SK-N-SH (cell line): ENCODE data around the gene MYO18A. TPM values are rescaled to one million over a fixed set of nuclear protein-coding genes. Genes with fewer than 3 reads are reported as not detected.

Experiments used
- CTCF ChIA-PET: fragments of 300-600, 350-600 bp; formaldehyde crosslinking; extraction: SDS; loops from one replicate; lab custom pipeline; 2021; lab: Yijun Ruan, JAX
- POLR2A ChIA-PET: fragments of 350-600 bp; sonication (Branson Sonifier 250); formaldehyde crosslinking; extraction: SDS; loops from one replicate; lab custom pipeline; 2020; ENCODE audit warnings: antibody characterized with exemption, inconsistent platforms; lab: Yijun Ruan, JAX
- DNase-seq: peaks from one replicate; pipeline ENCODE4 v3.0.0; 2012
- H2AFZ ChIP-seq: fragments of 200-600 bp; sonication (generic); 2 replicates; pipeline ENCODE4 v1.8.1; 2016; ENCODE audit warnings: antibody characterized with exemption, mild to moderate bottlenecking, low read depth
- H3F3A ChIP-seq: fragments of 200-600 bp; sonication (generic); replicated peaks from 2 replicates; pipeline ENCODE3; 2016; ENCODE audit warnings: antibody characterized with exemption, mild to moderate bottlenecking; ENCODE audit not compliant: insufficient read depth
- H3K27ac ChIP-seq, 2 experiments: fragments of 200-500 bp in 1 of 2; fragments of 200-600 bp in 1 of 2; sonication (Bioruptor generic) in 1 of 2; sonication (generic), shearing (Covaris generic) in 1 of 2; 2 replicates each; pipeline versions ENCODE4 v1.5.1 to v1.6.1; 2014 to 2016; ENCODE audit warnings: low read depth in 2 of 2, inconsistent platforms in 1 of 2, low read length in 1 of 2, mild to moderate bottlenecking in 1 of 2, mixed read lengths in 1 of 2
- H3K27me3 ChIP-seq: fragments of 200-600 bp; sonication (generic), shearing (Covaris generic); 2 replicates; pipeline ENCODE4 v1.6.1; 2016; ENCODE audit warnings: mixed run types; ENCODE audit not compliant: insufficient read depth
- H3K36me3 ChIP-seq, 2 experiments: fragments of 200-500 bp in 1 of 2; fragments of 200-600 bp in 1 of 2; sonication (Bioruptor generic) in 1 of 2; sonication (generic) in 1 of 2; replicated peaks in 1 of 2; 2 replicates each; pipeline versions ENCODE3 to v1.5.1; 2014 to 2016; ENCODE audit warnings: low read length in 1 of 2, mild to moderate bottlenecking in 1 of 2; ENCODE audit not compliant: insufficient read depth in 2 of 2, control insufficient read depth in 1 of 2
- H3K4me1 ChIP-seq, 2 experiments: fragments of 200-500 bp in 1 of 2; fragments of 200-600 bp in 1 of 2; sonication (Bioruptor generic) in 1 of 2; sonication (generic), shearing (Covaris generic) in 1 of 2; 2 replicates each; pipeline versions ENCODE4 v1.5.1 to v1.6.1; 2014 to 2016; ENCODE audit warnings: low read depth in 1 of 2, low read length in 1 of 2, mixed run types in 1 of 2; ENCODE audit not compliant: insufficient read depth in 2 of 2, control insufficient read depth in 1 of 2
- H3K4me2 ChIP-seq: fragments of 200-600 bp; sonication (generic), shearing (Covaris generic); 2 replicates; pipeline ENCODE4 v1.6.1; 2017; ENCODE audit warnings: mixed run types
- H3K4me3 ChIP-seq, 2 experiments: fragments of 200-500 bp in 1 of 2; fragments of 200-600 bp in 1 of 2; sonication (Bioruptor generic) in 1 of 2; sonication (generic), shearing (Covaris generic) in 1 of 2; 2 replicates each; pipeline versions ENCODE4 v1.5.1 to v1.8.1; 2014 to 2016; ENCODE audit warnings: low read depth in 2 of 2, inconsistent platforms in 1 of 2, low read length in 1 of 2, mild to moderate bottlenecking in 1 of 2, mixed read lengths in 1 of 2, moderate library complexity in 1 of 2
- H3K79me2 ChIP-seq: fragments of 200-600 bp; sonication (generic); 2 replicates; pipeline ENCODE4 v1.8.1; 2017; ENCODE audit warnings: mild to moderate bottlenecking; ENCODE audit not compliant: insufficient read depth
- H3K9ac ChIP-seq: fragments of 200-600 bp; sonication (generic); 2 replicates; pipeline ENCODE4 v1.6.1; 2017; ENCODE audit warnings: mixed run types
- H3K9me2 ChIP-seq: fragments of 200-600 bp; sonication (generic); 2 replicates; pipeline ENCODE4 v1.6.1; 2017; ENCODE audit warnings: mixed run types
- H3K9me3 ChIP-seq: fragments of 200-600 bp; sonication (generic); 2 replicates; pipeline ENCODE4 v1.6.1; 2017; ENCODE audit warnings: mixed run types, mild to moderate bottlenecking, moderate library complexity
- H4K20me1 ChIP-seq: fragments of 200-600 bp; sonication (generic); 2 replicates; pipeline ENCODE4 v1.6.1; 2017; ENCODE audit warnings: mild to moderate bottlenecking, mixed run types; ENCODE audit not compliant: insufficient read depth
- CHD2 ChIP-seq: fragments of 150-350 bp; IDR thresholded peaks from 2 replicates; pipeline ENCODE4 v1.6.1; 2018; ENCODE audit warnings: low read length; ENCODE audit not compliant: partially characterized antibody
- CTCF ChIP-seq: fragments of 200-600 bp; sonication (generic); IDR thresholded peaks from 2 replicates; pipeline ENCODE4 v1.6.1; 2017; ENCODE audit warnings: antibody characterized with exemption, mild to moderate bottlenecking, moderate library complexity
- EP300 ChIP-seq, 2 experiments: IDR thresholded peaks; 2 replicates each; pipeline versions ENCODE4 v1.4.0 to v1.6.1; 2012; ENCODE audit warnings: borderline replicate concordance in 1 of 2, low read depth in 1 of 2, low read length in 1 of 2
- FOSL2 ChIP-seq: IDR thresholded peaks from 2 replicates; pipeline ENCODE4 v1.4.0; 2012; ENCODE audit warnings: low read depth, mild to moderate bottlenecking, moderate library complexity, borderline replicate concordance
- FOXJ3 ChIP-seq: sonication (generic); formaldehyde crosslinking; IDR thresholded peaks from 2 replicates; pipeline ENCODE4 v1.5.1; 2020; ENCODE audit warnings: mild to moderate bottlenecking, missing genetic modification reagents
- GABPA ChIP-seq: IDR thresholded peaks from 2 replicates; pipeline ENCODE4 v1.4.0; 2012; ENCODE audit warnings: low read depth, mild to moderate bottlenecking
- GATA2 ChIP-seq: sonication (generic); formaldehyde crosslinking; IDR thresholded peaks from 2 replicates; pipeline ENCODE4 v1.5.0; 2020; ENCODE audit warnings: mild to moderate bottlenecking, missing genetic modification reagents
- MXI1 ChIP-seq: IDR thresholded peaks from 2 replicates; pipeline ENCODE4 v1.6.1; 2012; ENCODE audit warnings: mild to moderate bottlenecking, low read depth, low read length, improper control_type of control experiment
- NFIC ChIP-seq: IDR thresholded peaks from 2 replicates; pipeline ENCODE4 v1.4.0; 2012; ENCODE audit warnings: borderline replicate concordance
- POLR2AphosphoS5 ChIP-seq: IDR thresholded peaks from 2 replicates; pipeline ENCODE4 v1.6.1; 2012; ENCODE audit warnings: low read depth, low read length
- REST ChIP-seq: IDR thresholded peaks from 2 replicates; pipeline ENCODE4 v1.6.1; 2012; ENCODE audit warnings: mild to moderate bottlenecking, low read depth, low read length, moderate library complexity
- RFX5 ChIP-seq: IDR thresholded peaks from 2 replicates; pipeline ENCODE4 v1.6.1; 2012; ENCODE audit warnings: mild to moderate bottlenecking, improper control_type of control experiment, low read length
- TAF1 ChIP-seq: IDR thresholded peaks from 2 replicates; pipeline ENCODE4 v1.6.1; 2012; ENCODE audit warnings: low read depth, mild to moderate bottlenecking, low read length, moderate library complexity, borderline replicate concordance
- WGBS: methylation state at CpG from one replicate; pipeline ENCODE4 v1.1.6; 2017; ENCODE audit warnings: low lambda C conversion rate; 5-methylcytosine and 5-hydroxymethylcytosine counted together
- polyA plus RNA-seq, 3 experiments: library from polyadenylated mRNA; depleted of rRNA; stranded (reverse); fragments of >200 nt; gene quantifications; 2 replicates each; pipeline ENCODE4 v1.2.3, GENCODE V29; 2012
- TF ChIP-seq, protein P1 (sequence below): IDR thresholded peaks from 2 replicates; pipeline ENCODE4 v1.4.0; 2012; ENCODE audit warnings: low read depth, borderline replicate concordance
- TF ChIP-seq, protein P2 (sequence below): IDR thresholded peaks from 2 replicates; pipeline ENCODE4 v1.4.0; 2012; ENCODE audit warnings: low read depth, borderline replicate concordance

MYO18A gene
- polyA plus RNA-seq, 1 of the 3 experiments (the other 2 are of a cell fraction) = 6.6 TPM

- no peak for TF ChIP-seq REST
- TF ChIP-seq GABPA = no peak
- no peak for TF ChIP-seq FOSL2
- TF ChIP-seq, protein P1, sequence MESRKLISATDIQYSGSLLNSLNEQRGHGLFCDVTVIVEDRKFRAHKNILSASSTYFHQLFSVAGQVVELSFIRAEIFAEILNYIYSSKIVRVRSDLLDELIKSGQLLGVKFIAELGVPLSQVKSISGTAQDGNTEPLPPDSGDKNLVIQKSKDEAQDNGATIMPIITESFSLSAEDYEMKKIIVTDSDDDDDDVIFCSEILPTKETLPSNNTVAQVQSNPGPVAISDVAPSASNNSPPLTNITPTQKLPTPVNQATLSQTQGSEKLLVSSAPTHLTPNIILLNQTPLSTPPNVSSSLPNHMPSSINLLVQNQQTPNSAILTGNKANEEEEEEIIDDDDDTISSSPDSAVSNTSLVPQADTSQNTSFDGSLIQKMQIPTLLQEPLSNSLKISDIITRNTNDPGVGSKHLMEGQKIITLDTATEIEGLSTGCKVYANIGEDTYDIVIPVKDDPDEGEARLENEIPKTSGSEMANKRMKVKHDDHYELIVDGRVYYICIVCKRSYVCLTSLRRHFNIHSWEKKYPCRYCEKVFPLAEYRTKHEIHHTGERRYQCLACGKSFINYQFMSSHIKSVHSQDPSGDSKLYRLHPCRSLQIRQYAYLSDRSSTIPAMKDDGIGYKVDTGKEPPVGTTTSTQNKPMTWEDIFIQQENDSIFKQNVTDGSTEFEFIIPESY = no peak
- TF ChIP-seq, protein P2, sequence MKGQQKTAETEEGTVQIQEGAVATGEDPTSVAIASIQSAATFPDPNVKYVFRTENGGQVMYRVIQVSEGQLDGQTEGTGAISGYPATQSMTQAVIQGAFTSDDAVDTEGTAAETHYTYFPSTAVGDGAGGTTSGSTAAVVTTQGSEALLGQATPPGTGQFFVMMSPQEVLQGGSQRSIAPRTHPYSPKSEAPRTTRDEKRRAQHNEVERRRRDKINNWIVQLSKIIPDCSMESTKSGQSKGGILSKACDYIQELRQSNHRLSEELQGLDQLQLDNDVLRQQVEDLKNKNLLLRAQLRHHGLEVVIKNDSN = no peak
- TF ChIP-seq POLR2AphosphoS5 = no peak
- no peak for TF ChIP-seq FOXJ3 (CRISPR knock-in tag)
- TF ChIP-seq NFIC = no peak
Observed at GRCh38 chr17:29057361-29057760, 122.8 kb downstream of the MYO18A start (continued).

DNA sequence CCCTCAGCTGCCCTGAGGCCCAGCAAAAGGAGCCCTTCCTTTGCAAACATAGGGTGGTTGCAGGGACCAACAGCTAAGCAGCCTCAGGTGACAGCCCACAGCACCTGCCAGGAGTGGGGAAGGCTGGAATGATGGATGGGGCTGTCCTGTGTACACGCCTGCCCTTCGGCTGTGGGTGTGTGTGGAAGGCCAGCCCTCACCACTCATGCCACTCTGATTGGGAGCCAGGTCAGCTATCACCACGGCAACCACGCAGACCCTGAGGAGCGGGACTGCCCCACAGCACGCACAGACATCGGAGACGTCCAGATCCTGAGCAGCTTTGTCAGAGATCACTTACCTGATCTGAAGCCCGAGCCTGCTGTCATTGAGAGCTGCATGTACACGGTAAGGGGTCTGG is 125.4 kb downstream of the MYO18A start:
- Histone ChIP-seq H3K27me3 (no peaks in the 10 kb centered on the region), H3K4me2 (no peak overlapping the region), H3K4me1 (peaks cover 0 to 53% of the 10 kb centered on the region in 2 experiments; a peak in 3 of 4 replicates), H3K27ac (peak overlapping the region in 1 of 2 experiments; percentile 83; a peak in 2 of 4 replicates), H3K79me2 (no peaks in the 10 kb centered on the region), H2AFZ (no peak overlapping the region), H4K20me1 (no peaks in the 10 kb centered on the region), H3K4me3 (no peak overlapping the region), H3K9ac (no peak overlapping the region), H3K9me3 (no peaks in the 10 kb centered on the region), H3K9me2 (no peaks in the 10 kb centered on the region), H3F3A (no peaks in the 10 kb centered on the region), H3K36me3 (no peaks in the 10 kb centered on the region)
- ChIA-PET POLR2A (interaction anchor here (0.8 to 1.1 kb wide), 2 partner anchors 48 to 81 kb away, joined by 3 read pairs; no protein-coding TSS in a partner anchor), CTCF (interaction anchor here (0.6 to 3.0 kb wide), 12 partner anchors 11 to 409 kb away, joined by 3 to 16 read pairs (median 4); partner anchors contain the start of gene PIPOX)
- no peak for TF ChIP-seq CTCF
- peak; percentile 54; the same call in 1 of the 2 replicates for TF ChIP-seq MXI1
- peak in 1 of 2 experiments; percentile 35; a peak in 1 of 4 replicates for TF ChIP-seq EP300 (IDR thresholded peaks at IDR 0.05; ENCODE audit: borderline replicate concordance in 1 of 2, low read depth in 1 of 2, low read length in 1 of 2)
- TF ChIP-seq RFX5 = peak; percentile 83
- peak; percentile 50; the same call in 1 of the 2 replicates for TF ChIP-seq GATA2
- no peak for TF ChIP-seq TAF1
- peak; percentile 24 for TF ChIP-seq CHD2
- 0% methylated on average over 1 of the region's 10 CpGs for WGBS
- DNase-seq = peak; percentile 78
